Nucleus accumbens (tissue), 56 donors: ENCODE data around the gene KRTAP2-1.
"Not testable (repeated sequence)": the region's sequence is repeated elsewhere in the genome, so short reads cannot be mapped to it uniquely, and the experiment has no call there.

Experiments used
- DNase-seq, 56 donors: peaks; one replicate each; lab custom pipeline; 2025; lab: John Stamatoyannopoulos, UW

The KRTAP2-1 gene, protein sequence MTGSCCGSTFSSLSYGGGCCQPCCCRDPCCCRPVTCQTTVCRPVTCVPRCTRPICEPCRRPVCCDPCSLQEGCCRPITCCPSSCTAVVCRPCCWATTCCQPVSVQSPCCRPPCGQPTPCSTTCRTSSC

DNA sequence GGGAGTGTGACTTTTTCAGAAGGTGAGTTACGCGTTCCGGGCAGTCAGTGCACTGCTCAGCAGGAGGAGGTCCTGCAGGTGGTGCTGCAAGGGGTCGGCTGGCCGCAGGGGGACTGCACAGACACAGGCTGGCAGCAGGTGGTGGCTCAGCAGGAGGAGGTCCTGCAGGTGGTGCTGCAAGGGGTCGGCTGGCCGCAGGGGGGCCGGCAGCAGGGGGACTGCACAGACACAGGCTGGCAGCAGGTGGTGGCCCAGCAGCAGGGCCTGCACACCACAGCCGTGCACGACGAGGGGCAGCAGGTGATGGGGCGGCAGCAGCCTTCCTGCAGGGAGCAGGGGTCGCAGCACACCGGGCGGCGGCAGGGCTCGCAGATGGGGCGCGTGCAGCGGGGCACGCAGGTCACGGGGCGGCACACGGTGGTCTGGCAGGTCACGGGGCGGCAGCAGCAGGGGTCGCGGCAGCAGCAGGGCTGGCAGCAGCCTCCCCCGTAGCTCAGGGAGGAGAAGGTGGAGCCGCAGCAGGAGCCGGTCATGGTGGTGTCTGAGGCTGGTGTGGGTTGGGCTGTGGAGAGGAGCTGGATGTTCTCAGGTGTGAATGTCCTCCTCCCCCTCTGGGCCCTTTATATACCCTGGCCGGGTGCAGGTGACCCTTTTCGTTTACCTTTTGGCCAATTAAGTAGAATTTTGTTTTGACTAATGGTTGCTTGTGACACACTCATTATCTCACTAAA, at the start of gene KRTAP2-1:
KRTAP2-1 (minus strand) TSS at position 582 of the 731 bp plus-strand sequence; CDS start at position 533, 49 bp downstream.
- not testable (repeated sequence) for DNase-seq

DNA sequence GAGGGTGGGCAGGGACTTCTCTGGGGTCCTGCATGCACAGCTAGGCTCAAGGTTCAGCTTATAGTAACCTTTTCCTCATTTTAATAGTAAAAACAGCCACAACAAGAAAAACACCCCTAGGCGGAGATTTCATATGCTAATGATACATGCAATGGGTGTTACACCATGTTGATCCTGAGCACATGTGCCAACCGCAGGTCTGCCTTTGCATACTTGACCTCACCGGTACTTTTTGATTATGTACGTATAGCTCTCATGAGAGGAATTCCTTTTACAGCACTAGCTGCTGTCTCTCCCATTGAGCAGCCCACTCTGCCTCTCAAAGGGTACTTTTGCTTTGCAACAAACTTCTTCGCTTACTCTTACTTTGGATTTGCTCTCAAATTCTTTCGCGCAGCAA, 48.9 kb upstream of the KRTAP2-1 start:
- no peak for DNase-seq

DNA sequence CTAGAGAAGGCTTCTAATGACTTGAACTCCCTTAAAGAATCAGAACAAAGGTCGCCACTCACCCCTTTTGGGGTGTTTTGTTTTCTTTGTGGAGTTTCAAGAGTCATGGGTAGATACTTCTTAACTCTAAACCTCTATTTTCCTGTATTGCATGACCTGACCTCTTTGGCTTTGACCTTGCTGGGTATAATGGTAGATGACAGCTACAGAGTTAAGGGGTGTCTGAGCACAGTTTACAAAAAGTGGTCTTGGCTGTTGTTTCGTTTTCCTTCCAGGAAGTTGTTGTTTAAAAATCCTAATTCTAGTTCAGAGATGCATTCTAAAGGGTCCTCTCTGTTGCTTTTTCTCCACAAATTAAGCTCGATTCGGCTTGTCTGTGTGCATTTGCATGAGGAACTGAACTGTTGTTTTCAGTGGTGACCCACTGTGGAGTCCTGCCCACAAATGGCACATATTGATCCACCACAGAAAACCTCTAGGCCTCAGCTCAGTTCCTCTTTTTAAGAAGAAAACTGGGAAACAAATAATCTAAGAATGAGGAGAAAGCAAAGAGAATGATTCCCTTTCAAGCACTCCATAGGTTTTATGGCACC, 41.7 kb upstream of the KRTAP2-1 start:
- DNase-seq, result not testable (repeated sequence)

DNA sequence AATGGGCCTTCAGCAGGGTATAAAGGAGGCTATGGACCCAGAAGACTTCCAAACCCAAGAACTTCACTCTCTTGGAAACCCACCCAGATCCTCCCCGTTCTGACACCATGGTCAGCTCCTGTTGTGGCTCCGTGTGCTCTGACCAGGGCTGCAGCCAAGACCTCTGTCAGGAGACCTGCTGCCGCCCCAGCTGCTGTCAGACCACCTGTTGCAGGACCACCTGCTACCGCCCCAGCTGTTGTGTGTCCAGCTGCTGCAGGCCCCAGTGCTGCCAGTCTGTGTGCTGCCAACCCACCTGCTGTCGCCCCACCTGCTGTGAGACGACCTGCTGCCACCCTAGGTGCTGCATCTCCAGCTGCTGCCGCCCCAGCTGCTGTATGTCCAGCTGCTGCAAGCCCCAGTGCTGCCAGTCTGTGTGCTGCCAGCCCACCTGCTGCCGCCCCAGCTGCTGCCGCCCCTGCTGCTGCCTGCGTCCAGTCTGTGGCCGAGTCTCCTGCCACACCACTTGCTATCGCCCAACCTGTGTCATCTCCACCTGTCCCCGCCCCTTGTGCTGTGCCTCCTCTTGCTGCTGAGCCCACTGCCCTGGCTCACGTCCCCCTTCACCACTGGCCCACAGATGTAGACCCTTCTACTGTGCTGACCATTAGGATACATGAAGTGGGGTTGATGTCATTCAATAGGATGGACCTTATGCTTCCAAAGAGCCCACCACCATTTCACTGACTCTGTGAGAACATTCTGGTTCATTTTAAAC, 37.2 kb upstream of the KRTAP2-1 start, which contains the start of gene KRTAP4-7:
KRTAP4-7 (plus strand) TSS at position 51 of the 757 bp plus-strand sequence; CDS start at position 108, 57 bp downstream.
- DNase-seq, result not testable (repeated sequence)

DNA sequence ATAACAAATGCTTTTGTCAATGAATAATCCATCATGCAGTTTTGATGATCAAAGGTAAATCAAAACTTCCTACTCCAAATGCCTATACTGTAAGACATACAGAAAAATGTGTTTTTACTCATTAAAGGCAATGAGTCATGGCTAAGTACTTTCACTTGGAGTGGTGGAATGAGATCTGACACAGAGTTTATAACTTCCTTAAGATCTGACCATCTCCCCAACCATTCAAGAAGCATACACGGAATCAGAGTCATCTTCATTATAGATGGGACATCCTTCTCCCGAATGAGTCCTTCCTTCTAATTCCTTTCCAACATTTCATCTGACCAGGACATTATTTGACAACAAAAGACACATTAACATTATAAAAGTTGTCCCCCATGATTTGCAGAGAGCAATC, 36.3 kb upstream of the KRTAP2-1 start:
- DNase-seq, result not testable (repeated sequence)

DNA sequence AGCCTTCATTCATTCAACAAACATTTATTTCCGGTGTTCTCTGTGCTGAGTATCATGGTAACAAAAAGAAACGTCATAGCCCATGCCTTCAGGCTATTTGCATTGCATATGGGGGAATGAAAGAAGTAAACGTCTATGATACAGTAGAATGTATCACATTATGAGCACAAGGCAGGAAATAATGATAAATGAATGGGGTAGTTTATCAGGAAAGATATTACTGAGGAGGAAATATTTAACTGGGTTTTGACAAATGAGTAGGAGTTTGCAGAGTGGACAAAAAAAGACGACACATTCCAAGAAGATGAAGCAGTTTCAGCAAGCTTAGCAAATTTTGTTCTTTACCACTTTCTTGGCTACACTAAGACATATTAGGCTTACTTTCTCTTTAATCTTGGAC, 35.5 kb upstream of the KRTAP2-1 start:
- no peak for DNase-seq

DNA sequence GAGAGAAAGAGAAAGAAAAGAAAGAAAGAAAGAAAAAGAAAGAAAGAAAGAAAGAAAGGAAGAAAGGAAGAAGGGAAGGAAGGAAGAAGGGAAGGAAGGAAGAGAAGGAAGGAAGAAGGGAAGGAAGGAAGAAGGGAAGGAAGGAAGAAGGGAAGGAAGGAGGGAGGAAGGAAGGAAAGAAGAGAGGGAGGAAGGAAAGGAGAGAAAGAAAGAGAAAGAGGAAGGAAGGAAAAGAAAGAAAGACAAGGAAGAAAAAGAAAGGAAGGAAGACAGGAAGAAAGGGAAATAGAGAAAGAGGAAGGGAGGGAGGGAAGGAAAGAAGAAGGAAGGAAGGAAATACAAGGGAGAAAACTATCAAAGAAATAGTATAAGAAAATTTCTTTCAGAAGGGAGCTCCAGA, 29.7 kb upstream of the KRTAP2-1 start:
- DNase-seq, result no peak

DNA sequence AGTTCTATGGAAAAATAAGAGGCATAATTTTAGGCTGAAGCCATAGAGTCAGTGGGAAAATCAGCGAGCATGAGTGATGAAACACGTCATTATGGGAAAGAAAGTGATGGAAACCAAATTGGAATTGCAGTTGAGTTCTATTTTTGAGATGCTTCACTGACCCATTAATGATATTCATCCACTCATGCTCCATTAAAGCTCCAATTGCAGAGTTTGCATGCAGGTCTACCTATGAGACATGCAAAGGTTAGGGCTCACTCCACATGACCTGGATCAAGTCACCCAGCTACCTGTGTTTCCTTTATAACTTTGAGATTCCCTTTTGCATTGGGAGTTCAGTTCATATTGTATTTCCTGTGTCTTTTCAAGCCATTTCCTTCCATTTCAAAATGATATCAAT, 26.6 kb upstream of the KRTAP2-1 start:
- DNase-seq, result no peak

DNA sequence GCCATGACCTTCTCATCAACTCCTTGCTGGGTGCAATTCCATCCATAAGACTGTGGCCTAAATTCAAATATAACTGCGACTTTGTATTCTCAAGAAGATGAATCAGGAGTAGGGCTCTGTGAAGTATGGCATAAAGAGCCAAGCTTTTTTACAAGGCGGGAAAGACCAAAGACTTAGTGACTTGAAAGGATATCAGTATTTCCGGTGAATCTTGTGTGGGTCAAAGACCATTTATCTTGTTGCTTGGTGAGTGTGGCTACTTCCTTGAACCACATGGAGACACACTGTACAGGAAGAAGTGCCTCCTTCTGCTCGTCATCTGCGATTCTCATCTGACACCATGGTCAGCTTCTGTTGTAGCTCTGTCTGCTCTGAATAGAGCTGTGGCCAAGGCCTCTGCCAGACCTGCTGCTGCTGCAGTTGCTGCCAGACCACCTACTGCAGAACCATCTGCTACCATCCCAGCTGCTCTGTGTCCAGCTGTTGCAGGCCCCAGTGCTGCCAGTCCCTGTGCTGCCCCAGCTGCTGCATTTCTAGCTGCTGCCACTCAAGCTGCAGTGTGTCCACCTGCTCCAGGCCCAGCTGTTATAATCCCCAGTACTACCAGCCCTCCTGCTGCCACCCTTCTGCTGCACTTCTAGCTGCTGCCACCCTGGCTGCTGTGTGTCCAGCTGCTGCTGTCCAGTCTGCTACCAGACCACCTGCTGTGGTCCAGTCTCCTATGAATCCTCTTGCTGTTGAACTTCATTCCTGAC, 24.7 kb upstream of the KRTAP2-1 start:
- no peak for DNase-seq

DNA sequence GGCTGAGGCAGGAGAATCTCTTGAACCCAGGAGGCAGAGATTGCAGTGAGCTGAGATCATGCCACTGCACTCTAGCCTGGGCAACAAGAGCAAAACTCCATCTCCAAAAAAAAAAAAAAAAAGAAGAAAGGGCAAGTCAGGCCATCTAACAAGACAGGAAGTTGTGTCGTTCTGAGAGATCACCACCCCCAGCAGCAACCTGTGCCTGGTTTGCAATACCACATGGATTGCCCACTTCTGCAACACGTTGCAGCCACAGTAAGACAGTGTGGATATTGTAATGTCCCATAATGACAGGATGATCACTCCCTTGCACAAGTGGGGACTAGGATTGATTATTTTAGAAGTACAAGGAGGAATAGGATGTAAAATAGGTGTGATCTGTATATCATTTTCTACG, 21.9 kb upstream of the KRTAP2-1 start:
- DNase-seq, result no peak

DNA sequence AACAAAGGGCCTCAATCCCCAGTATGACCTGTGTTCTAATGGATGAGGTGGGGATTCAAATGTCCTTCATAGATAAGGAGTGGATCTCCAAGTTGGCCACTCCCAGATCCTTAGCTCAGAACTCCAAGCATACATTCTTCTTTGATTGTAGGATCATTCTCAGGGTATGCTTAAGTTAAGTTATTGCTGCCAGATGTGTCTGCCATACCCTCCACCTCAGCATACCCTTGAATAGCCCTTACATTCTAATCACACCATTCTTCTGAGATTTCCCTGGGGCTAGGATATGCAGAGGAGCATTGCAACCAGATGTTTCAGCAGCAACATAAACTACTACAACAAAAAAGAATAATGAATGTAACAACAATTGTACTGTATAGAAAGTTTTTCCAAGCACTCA, 20.2 kb upstream of the KRTAP2-1 start:
- DNase-seq, result no peak

DNA sequence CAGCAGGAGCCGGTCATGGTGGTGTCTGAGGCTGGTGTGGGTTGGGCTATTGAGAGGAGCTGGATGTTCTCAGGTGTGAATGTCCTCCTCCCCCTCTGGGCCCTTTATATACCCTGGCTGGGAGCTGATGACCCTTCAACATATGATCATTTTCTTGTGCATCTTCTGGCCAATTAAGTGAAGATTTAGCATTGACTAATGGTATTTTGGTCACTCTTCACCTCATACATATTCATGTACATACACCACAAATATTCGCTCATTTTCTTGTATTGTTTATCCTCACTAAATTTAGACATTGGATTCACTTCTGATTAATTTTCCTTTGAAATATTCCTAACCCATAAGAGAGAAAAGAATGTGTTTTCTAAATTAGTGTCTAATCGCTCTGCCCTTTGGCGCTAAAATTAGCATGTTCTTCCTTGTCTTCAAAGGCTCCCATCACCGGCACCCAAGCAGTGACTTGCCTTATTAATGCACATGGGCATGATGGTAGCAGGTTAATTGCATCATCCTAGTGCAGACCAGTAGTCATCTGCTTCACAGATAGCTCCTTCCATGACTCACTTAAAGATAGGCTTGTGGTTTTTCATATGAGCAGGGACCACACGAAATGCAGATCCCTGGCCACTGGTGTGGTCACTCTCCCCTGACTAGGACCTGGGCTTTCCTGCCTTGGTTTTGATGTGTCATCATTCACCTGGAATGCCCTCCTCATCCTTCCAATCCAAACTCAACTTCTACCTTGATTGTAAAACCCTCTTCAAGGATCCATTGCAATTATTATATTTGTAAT, 18.9 kb upstream of the KRTAP2-1 start, which contains the start of gene KRTAP2-4:
KRTAP2-4 (minus strand) TSS at position 51 of the 796 bp plus-strand sequence; CDS start at position 17, 34 bp downstream.
- no peak for DNase-seq

DNA sequence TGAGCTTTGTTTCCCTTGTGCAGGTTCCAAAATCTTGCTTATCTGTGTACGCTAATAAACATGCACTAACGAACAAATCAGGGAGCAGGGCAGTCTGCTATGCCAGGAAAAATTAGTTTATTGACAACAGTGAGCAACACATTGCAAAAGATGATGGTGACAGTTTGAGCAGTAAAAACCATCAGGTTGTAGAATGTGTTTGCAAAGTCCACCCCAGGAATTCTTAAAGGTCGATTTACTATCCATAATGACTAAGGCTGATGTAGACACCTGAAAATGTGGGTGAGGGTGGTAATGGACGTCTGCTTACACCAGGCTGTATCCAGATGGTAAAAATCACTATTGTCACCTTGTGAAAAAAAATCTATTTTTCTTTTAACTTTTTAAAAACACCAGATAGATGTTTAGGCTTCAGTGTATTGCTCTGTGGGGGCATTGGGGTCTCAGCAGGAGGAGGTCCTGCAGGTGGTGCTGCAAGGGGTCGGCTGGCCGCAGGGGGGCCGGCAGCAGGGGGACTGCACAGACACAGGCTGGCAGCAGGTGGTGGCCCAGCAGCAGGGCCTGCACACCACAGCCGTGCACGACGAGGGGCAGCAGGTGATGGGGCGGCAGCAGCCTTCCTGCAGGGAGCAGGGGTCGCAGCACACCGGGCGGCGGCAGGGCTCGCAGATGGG, 18.0 kb upstream of the KRTAP2-1 start:
- DNase-seq, result not testable (repeated sequence)

DNA sequence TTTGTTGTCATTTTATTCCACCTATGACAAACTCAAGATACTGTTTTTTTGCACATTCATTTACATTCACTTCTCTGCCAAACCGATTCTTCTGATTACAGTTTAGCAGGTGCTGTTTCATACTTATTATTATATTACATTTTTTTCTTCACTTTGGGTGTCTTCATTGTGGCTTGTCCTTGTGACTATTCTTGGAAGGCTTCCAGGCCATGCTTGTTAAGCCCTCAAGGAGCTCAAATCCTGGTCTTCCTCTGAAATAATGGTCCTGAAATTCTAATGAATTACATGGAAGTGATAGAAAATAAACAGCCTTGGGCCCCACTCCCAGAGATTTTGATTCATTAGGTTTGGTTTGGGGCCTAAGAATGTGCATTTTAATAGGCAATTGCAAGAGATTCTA, 17.2 kb upstream of the KRTAP2-1 start:
- DNase-seq, result no peak

DNA sequence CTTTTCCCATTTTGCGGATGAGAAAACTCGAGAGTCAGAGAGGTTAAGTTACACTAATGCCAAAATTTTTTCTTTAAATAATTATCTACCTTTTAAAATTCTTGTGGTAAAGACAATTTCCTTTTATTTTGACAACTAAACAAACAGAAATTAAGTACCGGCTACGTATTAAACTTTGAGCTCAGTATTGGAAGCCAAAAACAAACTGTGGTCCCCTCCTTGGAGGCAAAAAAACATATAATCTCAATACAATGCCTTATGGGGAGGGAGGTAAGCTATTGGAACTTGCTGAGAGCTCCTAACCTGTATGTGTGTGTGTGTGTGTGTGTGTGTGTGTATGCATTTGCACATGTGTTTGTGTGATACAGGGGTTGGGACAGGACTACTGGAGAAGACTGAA, 16.3 kb upstream of the KRTAP2-1 start:
- DNase-seq, result no peak

DNA sequence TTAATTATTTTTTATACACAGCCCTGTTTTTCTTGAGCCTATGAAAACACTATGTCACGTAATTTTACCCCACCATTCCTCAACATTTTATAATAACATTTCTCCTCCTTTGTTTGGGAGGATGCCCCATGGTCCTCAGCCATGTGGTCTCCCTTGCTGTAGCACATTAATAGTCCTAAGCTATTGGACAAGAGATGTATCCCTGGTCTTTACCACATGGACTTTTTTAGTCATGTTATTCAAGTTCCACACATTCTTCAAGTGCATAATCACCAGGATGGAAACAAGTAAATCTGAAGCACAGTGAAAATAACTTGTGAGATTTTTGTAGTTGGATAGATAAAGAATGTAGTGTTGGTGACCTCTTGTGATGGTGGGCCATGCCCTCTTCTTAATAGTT, 14.8 kb upstream of the KRTAP2-1 start:
- no peak for DNase-seq

DNA sequence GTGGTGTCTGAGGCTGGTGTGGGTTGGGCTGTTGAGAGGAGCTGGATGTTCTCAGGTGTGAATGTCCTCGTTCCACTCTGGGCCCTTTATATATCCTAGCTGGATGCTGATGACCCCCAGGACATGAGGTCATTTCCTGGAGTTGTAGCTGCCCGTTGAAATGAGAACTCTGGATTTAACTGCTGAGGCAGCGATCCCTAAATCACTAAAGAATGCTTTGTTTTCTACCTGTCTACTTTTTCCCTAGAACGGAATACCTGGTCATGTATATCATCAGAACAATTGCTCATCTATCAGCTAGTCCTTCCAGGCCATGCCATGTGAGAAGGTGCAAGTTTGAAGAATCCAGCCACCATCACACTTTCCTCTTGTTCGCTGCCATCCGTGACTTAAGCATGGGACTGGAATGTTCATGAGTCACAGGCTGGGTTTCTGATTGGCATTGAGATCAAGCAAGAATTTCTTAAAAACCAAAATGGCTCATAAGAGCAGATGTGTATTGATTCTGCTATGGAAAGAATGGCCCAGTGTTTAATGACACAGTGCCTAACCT, 13.0 kb upstream of the KRTAP2-1 start, which contains the start of gene KRTAP2-3:
KRTAP2-3 (minus strand) TSS at position 63 of the 553 bp plus-strand sequence. CDS start 64 bp downstream, outside the sequence.
- DNase-seq, result no peak
